Measurements from ENCODE around the gene SLC30A2. TPM values are rescaled to one million over a fixed set of nuclear protein-coding genes. Genes with fewer than 3 reads are reported as not detected.

The SLC30A2 gene
- total RNA-seq, 2 donors from 2014 or later, result 44.5 to 64.6 TPM

GRCh38 chr1:25990702-25991395, 55.1 kb downstream of the SLC30A2 start:
- WGBS, 2 donors, result 70 to 82% methylated on average over 15 of the region's 15 CpGs
- DNase-seq (no peak), ATAC-seq (no peak)
- no peaks in the 10 kb centered on the region for H3K27me3 ChIP-seq
- H3K9me3 ChIP-seq, result no peaks in the 10 kb centered on the region
- intact Hi-C loops (cut with DNase I), result no loop called here
- H3K27ac ChIP-seq, result no peak overlapping the region
- no peaks in the 10 kb centered on the region for H3K4me1 ChIP-seq
- H3K36me3 ChIP-seq (replicated peaks in 1 of 2; ENCODE audit: insufficient read depth in 1 of 2, low read depth in 2 of 2), result peaks cover 0 to under 1% of the 10 kb centered on the region in 2 donors
- H3K4me3 ChIP-seq, result no peak overlapping the region
- TF ChIP-seq CTCF (IDR thresholded peaks at IDR 0.05), result no peak
- no peak for TF ChIP-seq POLR2A (IDR thresholded peaks at IDR 0.05)

GRCh38 chr1:25990251-25990650, 55.7 kb downstream of the SLC30A2 start:
- TF ChIP-seq CTCF (IDR thresholded peaks at IDR 0.05) (no peak), POLR2A (IDR thresholded peaks at IDR 0.05) (no peak)
- Histone ChIP-seq H3K9me3 (no peaks in the 10 kb centered on the region), H3K27ac (no peak overlapping the region), H3K4me3 (no peak overlapping the region), H3K27me3 (no peaks in the 10 kb centered on the region), H3K4me1 (no peaks in the 10 kb centered on the region), H3K36me3 (replicated peaks in 1 of 2; ENCODE audit: insufficient read depth in 1 of 2, low read depth in 2 of 2) (peaks cover 0 to 4% of the 10 kb centered on the region in 2 donors)
- WGBS, 2 donors, result 58 to 76% methylated on average over 6 of the region's 6 CpGs
- DNase-seq (no peak), ATAC-seq (no peak)
- intact Hi-C loops (cut with DNase I), result no loop called here

- Histone ChIP-seq H3K27ac (no peak overlapping the region), H3K9me3 (no peaks in the 10 kb centered on the region), H3K4me3 (no peak overlapping the region), H3K36me3 (replicated peaks in 1 of 2; ENCODE audit: insufficient read depth in 1 of 2, low read depth in 2 of 2) (peaks cover 0 to 7% of the 10 kb centered on the region in 2 donors), H3K27me3 (no peaks in the 10 kb centered on the region), H3K4me1 (no peaks in the 10 kb centered on the region)
- TF ChIP-seq CTCF (IDR thresholded peaks at IDR 0.05) (no peak), POLR2A (IDR thresholded peaks at IDR 0.05) (no peak)
- DNase-seq, result no peak
- 81 to 87% methylated on average over 11 of the region's 11 CpGs for WGBS, 2 donors
- no peak for ATAC-seq
- intact Hi-C loops (cut with DNase I), result no loop called here
These were observed 56.3 kb downstream of the SLC30A2 start for GRCh38 chr1:25989440-25990234.

- 54 to 66% methylated on average over 2 of the region's 2 CpGs for WGBS, 2 donors
- Histone ChIP-seq H3K27ac (no peak overlapping the region), H3K4me1 (no peaks in the 10 kb centered on the region), H3K27me3 (no peaks in the 10 kb centered on the region), H3K4me3 (no peak overlapping the region), H3K9me3 (no peaks in the 10 kb centered on the region), H3K36me3 (replicated peaks in 1 of 2; ENCODE audit: insufficient read depth in 1 of 2, low read depth in 2 of 2) (peaks cover 0 to 18% of the 10 kb centered on the region in 2 donors)
- no peak for DNase-seq
- intact Hi-C loops (cut with DNase I), result no loop called here
- no peak for TF ChIP-seq POLR2A (IDR thresholded peaks at IDR 0.05)
- no peak for TF ChIP-seq CTCF (IDR thresholded peaks at IDR 0.05)
- ATAC-seq, result no peak
These were observed 58.0 kb downstream of the SLC30A2 start for GRCh38 chr1:25987951-25988350.

Small RNA genes within 50 kb of the gene (small RNA-seq; reads per million reads assigned to genes)
- gene RF00283 (not detected), gene RF00492 (not detected)

Other genes starting within 250 kb of the SLC30A2 start
- gene SELENON, start 245.9 kb downstream of the SLC30A2 start, total RNA-seq, result 10 to 100 TPM; 22.8 to 27.4 TPM
- 10 to 100 TPM; 39.7 to 56.4 TPM for gene MTFR1L, start 226.2 kb downstream of the SLC30A2 start, total RNA-seq
- gene AUNIP, start 186.7 kb downstream of the SLC30A2 start, total RNA-seq, result not detected
- 1 to 10 TPM; 3.0 to 4.4 TPM for gene PAQR7, start 170.4 kb downstream of the SLC30A2 start, total RNA-seq
- 10 to 100 TPM in 1 of 2 donors, 1 to 10 TPM in 1; 6.3 to 11.4 TPM for gene STMN1, start 139.7 kb downstream of the SLC30A2 start, total RNA-seq
- gene PAFAH2, start 48.1 kb downstream of the SLC30A2 start, total RNA-seq, result 10 to 100 TPM; 14.8 to 46.4 TPM
- gene EXTL1, start 24.3 kb downstream of the SLC30A2 start, total RNA-seq, result not detected
- not detected for gene TRIM63, start 21.5 kb upstream of the SLC30A2 start, total RNA-seq
- gene PDIK1L, start 65.7 kb upstream of the SLC30A2 start, total RNA-seq, result 1 to 10 TPM; 5.6 to 7.8 TPM
- gene FAM110D, start 113.0 kb upstream of the SLC30A2 start, total RNA-seq, result 1 to 10 TPM; 3.1 to 4.6 TPM
- not detected for gene C1orf232, start 122.8 kb upstream of the SLC30A2 start, total RNA-seq
- 10 to 100 TPM; 25.2 to 33.0 TPM for gene ZNF593, start 123.8 kb upstream of the SLC30A2 start, total RNA-seq
- not detected for gene ZNF593OS, start 125.7 kb upstream of the SLC30A2 start, total RNA-seq
- 10 to 100 TPM; 30.0 to 47.7 TPM for gene CNKSR1, start 131.4 kb upstream of the SLC30A2 start, total RNA-seq
- gene CATSPER4, start 144.5 kb upstream of the SLC30A2 start, total RNA-seq, result not detected
- gene CEP85, start 188.1 kb upstream of the SLC30A2 start, total RNA-seq, result 1 to 10 TPM; 6.2 to 6.9 TPM
- gene SH3BGRL3, start 234.0 kb upstream of the SLC30A2 start, total RNA-seq, result 10 to 100 TPM; 38.2 to 43.1 TPM